ENCODE measurements around the gene KIAA0586. TPM values are rescaled to one million over a fixed set of nuclear protein-coding genes. Genes with fewer than 3 reads are reported as not detected.
"Not testable (repeated sequence)": the region's sequence is repeated elsewhere in the genome, so short reads cannot be mapped to it uniquely, and the experiment has no call there.

KIAA0586 gene
- 10 to 100 TPM; 19.1 to 20.6 TPM for total RNA-seq

DNA sequence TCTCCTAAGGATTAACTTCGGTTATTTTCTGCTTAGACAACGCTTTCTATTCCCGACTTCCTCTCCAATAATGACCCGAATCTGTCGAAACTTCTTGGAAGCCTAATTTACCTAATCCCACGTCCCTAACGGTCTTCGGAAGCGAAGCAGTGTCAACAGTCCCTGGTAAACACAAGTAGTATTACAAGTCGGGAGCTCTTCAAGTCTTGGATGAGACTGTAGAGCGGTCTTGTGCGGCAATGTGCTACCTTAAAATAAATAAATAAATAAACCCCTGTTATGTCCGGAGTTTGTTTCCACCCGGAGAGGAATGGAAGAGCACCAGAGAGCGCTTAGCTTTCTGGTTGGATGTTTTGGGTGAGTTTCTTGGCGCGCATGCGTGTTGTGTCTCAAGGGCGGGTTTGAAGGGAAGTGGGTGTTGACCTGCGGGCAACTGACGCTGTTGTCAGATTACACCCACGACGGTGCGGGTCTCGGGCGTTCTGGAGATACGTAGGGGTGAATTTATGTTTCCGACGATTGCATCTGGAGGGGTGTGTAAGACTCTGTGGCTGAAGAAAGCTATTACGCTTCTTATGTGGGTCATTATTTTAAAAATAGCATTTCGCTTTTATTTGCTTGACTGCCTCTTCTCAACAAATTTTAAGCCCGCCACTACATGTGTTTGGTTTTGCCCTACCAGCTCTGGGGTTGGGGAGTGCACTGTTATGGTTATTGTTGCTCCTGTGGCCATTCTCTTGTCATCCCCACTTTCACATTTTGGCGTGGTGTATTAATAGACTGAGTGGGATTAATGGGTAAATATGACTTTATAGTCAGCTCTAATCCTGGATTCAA lies at the start of gene KIAA0586, which contains the start of gene TIMM9:
KIAA0586 (plus strand) TSS at position 439 of the 837 bp plus-strand sequence. CDS start 546 bp downstream, outside the sequence.
TIMM9 (minus strand) TSS at position 251 of the 837 bp plus-strand sequence. CDS start 15,586 bp downstream, outside the sequence.
- ChIA-PET POLR2A (interaction anchor here (0.6 to 2.3 kb wide), 6 partner anchors 62 to 456 kb away, joined by 3 to 22 read pairs (median 4); partner anchors contain the start of genes ARID4A and PSMA3), CTCF (interaction anchor here (0.5 to 1.4 kb wide), 2 partner anchors 58 to 183 kb away, joined by 3 read pairs; partner anchors contain the start of gene PSMA3)

GRCh38 chr14:58390830-58391229 lies 36.7 kb upstream of the KIAA0586 start:
- POLR2A ChIA-PET = no interaction called here
- CTCF ChIA-PET = no interaction called here

DNA sequence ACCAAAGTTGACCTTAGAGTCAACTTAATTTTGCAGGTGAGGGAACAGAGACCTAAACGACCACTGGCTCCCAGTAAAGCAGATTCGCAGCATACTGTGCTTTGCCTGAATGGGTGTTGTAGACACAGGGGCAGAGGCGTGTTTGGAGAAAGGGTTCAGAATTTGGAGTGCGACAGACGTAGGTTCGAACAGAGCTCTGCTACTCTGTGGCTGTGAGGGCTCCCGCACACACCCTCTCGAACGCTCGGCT lies 32.0 kb upstream of the KIAA0586 start:
- ChIA-PET POLR2A (no interaction called here), CTCF (interaction anchor here (1.0 to 1.5 kb wide), 2 partner anchors 10 to 11 kb away, joined by 3 read pairs; no protein-coding TSS in a partner anchor)

- CTCF ChIA-PET = interaction anchor here (0.6 to 1.5 kb wide), 4 partner anchors 9 to 39 kb away, joined by 3 to 4 read pairs (median 3); no protein-coding TSS in a partner anchor
- POLR2A ChIA-PET = interaction anchor here (0.6 to 1.4 kb wide), 3 partner anchors 21 to 98 kb away, joined by 3 read pairs; partner anchors contain the start of gene ARID4A
Observed at GRCh38 chr14:58395812-58396788, 31.4 kb upstream of the KIAA0586 start, which contains the start of gene TOMM20L. Gene TOMM20L (plus strand): TSS chr14:58395930. CDS start chr14:58395958, 28 bp downstream.

DNA sequence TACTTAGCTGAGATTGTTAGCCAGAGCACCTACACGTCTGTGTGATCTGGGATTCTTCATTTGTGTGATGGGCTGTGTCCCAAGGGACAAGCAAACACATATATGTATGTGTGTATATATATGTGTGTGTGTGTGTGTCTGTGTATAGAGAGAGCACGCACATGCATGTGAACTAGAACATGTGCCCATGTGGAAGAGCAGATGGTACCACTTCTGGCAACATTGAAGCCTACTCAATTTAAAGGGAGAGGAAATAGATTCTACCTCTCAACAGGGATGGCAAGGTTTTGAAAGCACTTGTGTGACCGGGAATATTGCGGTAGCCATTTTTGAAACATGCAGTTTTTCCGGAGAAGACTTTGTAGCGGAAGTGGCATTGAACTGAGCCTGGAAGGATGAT lies 30.4 kb upstream of the KIAA0586 start:
- ChIA-PET POLR2A (interaction anchor here (1.4 kb wide), 1 partner anchor 99 kb away, joined by 3 read pairs; the partner anchor contains the start of gene ARID4A), CTCF (interaction anchor here (1.0 kb wide), 1 partner anchor 10 kb away, joined by 4 read pairs; no protein-coding TSS in a partner anchor)

DNA sequence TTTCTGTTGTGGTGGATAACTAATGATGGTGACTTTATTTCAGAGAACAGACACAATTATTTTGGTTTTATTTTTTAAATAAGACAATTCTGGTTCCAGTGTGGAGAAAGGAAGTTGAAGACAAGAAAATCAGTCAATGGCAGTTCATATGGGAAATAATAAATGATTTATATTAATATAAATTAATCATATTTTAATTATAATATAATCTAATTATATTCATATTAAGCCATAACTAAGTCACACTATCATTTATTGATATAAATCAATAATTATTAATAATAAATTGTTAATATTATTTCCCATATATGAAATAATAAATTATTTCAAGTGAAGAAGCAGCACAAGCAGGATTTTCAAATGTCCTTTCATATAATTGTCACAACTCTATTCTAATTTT lies 29.0 kb upstream of the KIAA0586 start:
- ChIA-PET CTCF (no interaction called here), POLR2A (interaction anchor here (0.6 kb wide), 1 partner anchor 218 kb away, joined by 6 read pairs; no protein-coding TSS in a partner anchor)

DNA sequence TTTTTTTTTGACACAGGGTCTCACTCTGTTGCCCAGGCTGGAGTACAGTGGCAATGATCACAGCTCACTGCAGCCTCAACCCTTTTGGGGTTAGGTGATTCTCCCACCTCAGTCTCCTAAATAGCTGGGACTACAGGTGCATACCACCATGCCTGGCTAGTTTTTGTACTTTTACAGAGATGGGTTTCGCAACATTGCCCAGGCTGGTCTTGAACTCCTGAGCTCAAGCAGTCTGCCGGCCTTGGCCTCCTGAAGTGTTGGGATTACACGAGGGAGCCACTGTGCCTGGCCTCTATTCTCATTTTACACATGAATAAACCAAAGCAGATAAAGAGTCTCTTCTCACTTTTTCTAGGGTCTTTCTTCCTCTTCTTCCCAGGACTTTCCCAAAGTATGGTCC lies 28.6 kb upstream of the KIAA0586 start:
- ChIA-PET CTCF (no interaction called here), POLR2A (interaction anchor here (0.6 kb wide), 1 partner anchor 218 kb away, joined by 6 read pairs; no protein-coding TSS in a partner anchor)

- ChIA-PET POLR2A (no interaction called here), CTCF (no interaction called here)
Observed at GRCh38 chr14:58401587-58401986, 25.9 kb upstream of the KIAA0586 start.

DNA sequence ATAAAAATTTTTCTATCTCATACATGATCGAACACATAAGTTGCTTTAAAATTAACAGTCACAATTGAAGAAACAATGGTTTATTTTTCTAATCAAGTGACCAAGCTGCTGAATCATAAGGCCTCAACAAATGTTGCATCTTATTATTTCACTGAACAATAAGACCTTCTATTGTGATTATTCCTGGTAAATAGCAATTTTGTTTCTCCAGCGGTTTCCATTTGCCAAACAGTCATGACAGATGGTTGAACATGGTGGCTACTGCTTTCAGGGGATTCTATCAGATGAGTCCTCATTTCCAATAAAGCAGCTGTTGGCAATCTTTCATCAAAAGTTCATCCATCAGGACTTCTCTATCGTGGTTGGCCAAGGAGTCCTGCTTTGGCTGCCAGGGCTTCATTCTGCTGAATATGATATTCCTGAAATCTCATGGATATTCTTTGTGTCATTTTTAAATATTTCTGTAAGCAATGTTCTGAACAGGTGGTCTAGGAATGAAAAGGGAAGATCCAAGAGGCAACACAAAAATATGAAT lies 18.8 kb upstream of the KIAA0586 start:
- CTCF ChIA-PET = no interaction called here
- POLR2A ChIA-PET = interaction anchor here (0.6 kb wide), 1 partner anchor 14 kb away, joined by 3 read pairs; no protein-coding TSS in a partner anchor

DNA sequence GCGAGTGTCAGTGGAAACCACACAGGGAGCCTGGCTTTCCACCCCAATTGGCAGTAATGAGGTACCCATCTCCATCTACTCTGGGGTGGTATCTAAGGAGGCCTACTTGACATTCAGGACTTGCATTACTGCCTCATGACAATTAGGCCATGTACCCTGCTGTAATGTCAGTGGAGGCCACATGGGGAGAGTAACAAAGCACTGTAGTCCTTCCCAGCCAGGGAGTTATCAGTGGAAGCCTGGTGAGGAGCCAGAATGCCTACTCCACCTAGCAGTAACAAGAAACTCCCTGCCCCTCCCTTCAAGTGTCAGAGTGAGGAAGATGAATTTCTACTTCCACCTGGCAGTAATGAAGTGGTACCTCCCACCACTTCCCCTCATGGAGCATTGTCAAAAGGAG lies 12.7 kb upstream of the KIAA0586 start:
- CTCF ChIA-PET = no interaction called here
- POLR2A ChIA-PET = no interaction called here

DNA sequence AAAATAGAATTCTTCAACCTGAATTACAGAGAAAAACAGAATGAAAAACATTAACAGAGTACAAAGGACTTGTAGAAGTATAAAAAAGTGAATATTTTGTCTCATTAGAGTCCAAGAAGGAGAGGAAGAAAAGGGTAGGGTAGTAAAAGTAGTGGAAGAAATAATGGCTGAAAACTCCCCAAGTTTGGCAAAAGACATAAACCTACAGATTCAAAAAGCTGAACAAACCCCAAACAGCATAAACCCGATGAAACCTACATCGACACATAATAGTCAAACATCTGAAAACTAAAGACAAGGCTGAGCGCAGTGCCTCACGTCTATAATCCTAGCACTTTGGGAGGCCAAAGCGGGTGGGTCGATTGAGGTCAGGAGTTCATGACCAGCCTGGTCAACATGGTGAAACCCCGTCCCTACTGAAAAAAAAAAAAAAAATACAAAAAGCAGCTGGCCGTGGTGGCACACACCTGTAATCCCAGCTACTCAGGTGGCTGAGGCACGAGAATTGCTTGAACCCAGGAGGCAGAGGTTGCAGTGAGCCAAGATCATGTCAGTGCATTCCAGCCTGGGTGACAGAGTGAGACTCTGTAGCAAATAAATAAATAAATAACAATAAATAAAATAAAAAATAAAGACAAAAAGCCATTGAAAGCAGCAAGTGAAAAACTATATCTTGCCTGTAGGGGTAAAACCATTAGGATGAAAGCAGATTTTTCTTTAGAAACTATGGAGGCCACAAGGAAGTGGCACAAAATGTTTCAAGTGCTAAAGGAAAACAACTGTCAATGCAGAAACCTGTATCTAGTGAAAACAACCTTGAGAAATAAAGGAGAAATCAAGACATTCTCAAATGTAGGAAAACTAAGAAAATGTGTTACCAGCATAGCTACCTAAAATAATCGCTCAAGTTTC lies 11.6 kb upstream of the KIAA0586 start:
- ChIA-PET CTCF (interaction anchor here (0.6 kb wide), 1 partner anchor 178 kb away, joined by 3 read pairs; no protein-coding TSS in a partner anchor), POLR2A (interaction anchor here (0.7 kb wide), 1 partner anchor 9 kb away, joined by 3 read pairs; no protein-coding TSS in a partner anchor)

DNA sequence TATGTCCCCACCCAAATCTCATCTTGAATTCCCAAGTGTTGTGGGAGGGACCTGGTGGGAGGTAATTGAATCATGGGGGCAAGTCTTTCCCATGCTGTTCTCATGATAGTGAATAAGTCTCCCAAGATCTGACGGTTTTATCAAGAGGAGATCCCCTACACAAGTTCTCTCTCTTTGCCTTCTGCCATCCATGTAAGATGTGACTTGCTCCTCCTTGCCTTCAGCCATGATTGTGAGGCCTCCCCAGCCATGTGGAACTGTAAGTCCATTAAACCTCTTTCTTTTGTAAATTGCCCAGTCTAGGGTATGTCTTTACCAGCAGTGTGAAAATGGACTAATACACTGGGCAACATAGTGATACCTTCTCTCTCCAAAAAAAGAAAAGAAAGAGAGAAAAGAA lies 10.6 kb upstream of the KIAA0586 start:
- CTCF ChIA-PET = not testable (repeated sequence)
- POLR2A ChIA-PET = interaction anchor here (0.6 kb wide), 1 partner anchor 21 kb away, joined by 3 read pairs; no protein-coding TSS in a partner anchor

GRCh38 chr14:58426670-58427280 lies 744 bp upstream of the KIAA0586 start:
- ChIA-PET POLR2A (interaction anchor here (0.6 to 2.3 kb wide), 5 partner anchors 30 to 182 kb away, joined by 3 to 22 read pairs (median 4); partner anchors contain the start of genes ARID4A and PSMA3), CTCF (interaction anchor here (0.6 to 1.4 kb wide), 2 partner anchors 169 to 182 kb away, joined by 3 read pairs; partner anchors contain the start of gene PSMA3)

- POLR2A ChIA-PET = interaction anchor here (0.7 to 2.3 kb wide), 4 partner anchors 15 to 229 kb away, joined by 3 to 22 read pairs (median 6); partner anchors contain the start of gene ARID4A
Observed at GRCh38 chr14:58428118-58428683, 682 bp downstream of the KIAA0586 start.

GRCh38 chr14:58430156-58430555 lies 2.6 kb downstream of the KIAA0586 start:
- CTCF ChIA-PET = no interaction called here
- POLR2A ChIA-PET = interaction anchor here (0.6 to 1.1 kb wide), 3 partner anchors 9 to 132 kb away, joined by 3 to 5 read pairs (median 3); partner anchors contain the start of gene ARID4A

More at GRCh38 chr14:58428118-58428683, 682 bp downstream of the KIAA0586 start:
- CTCF ChIA-PET = interaction anchor here (1.4 kb wide), 1 partner anchor 184 kb away, joined by 3 read pairs; the partner anchor contains the start of gene PSMA3

DNA sequence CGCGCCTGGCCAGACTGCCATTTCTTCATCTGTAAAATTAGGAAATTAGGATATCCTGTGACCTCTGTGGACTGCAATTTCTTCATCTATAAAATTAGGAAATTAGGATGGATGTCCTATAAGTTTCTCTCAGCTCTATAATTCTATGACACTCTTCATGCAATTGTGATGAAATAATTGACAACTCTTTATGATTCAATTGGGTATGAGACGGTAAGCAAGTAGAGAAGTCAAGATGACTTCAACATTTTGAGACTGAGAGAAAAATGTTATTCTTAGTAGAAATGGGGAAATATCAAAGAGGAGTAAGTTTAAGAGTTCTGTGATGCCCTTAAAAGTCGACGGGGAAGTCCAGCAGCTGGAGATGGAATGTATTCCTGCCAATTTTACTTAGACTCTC lies 12.0 kb downstream of the KIAA0586 start:
- POLR2A ChIA-PET = interaction anchor here (1.2 kb wide), 1 partner anchor 9 kb away, joined by 3 read pairs; no protein-coding TSS in a partner anchor
- CTCF ChIA-PET = no interaction called here

- ChIA-PET POLR2A (no interaction called here), CTCF (interaction anchor here (0.7 kb wide), 1 partner anchor 21 kb away, joined by 3 read pairs; no protein-coding TSS in a partner anchor)
Observed at GRCh38 chr14:58444627-58445026, 17.1 kb downstream of the KIAA0586 start.

All from activated CD8-positive, alpha-beta memory T cell treated with anti-CD3 and anti-CD28 coated beads for 36 hours (primary cell).